ENCODE results near the gene THSD7A. TPM values are rescaled to one million over a fixed set of nuclear protein-coding genes. Genes with fewer than 3 reads are reported as not detected.

THSD7A gene
- total RNA-seq, 3 donors from 2014 or later (not counting 1 experiment from before 2014, with no cell fraction given): 0.29 to 8.6 TPM; not detected in 1

DNA sequence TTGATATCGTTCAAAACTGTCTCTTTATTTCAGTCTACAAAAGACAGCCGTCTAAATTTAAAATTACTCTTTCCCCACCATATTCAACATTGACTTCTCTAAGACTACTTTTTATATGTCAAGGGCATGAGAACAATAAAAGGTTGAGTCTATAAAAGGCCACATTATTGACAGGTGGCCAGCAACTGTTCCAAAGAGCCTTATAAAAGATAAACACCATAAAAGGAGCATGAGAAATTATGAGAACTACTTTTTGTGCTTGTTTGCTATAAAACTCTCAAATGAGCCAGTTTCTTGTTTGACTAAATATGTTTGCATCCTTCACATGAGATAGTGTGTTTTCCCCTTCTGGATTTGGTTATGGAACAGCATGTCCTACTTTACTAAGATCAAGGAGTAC is 189.2 kb downstream of the THSD7A start:
- ATAC-seq: no peak
- no CpG with 5 or more reads among the region's 2 CpGs for WGBS (ENCODE audit: insufficient coverage)
- no peak overlapping the region for H3K27ac Mint-ChIP-seq
- intact Hi-C loops (cut with micrococcal nuclease): no loop called here
- TF ChIP-seq, protein P1, sequence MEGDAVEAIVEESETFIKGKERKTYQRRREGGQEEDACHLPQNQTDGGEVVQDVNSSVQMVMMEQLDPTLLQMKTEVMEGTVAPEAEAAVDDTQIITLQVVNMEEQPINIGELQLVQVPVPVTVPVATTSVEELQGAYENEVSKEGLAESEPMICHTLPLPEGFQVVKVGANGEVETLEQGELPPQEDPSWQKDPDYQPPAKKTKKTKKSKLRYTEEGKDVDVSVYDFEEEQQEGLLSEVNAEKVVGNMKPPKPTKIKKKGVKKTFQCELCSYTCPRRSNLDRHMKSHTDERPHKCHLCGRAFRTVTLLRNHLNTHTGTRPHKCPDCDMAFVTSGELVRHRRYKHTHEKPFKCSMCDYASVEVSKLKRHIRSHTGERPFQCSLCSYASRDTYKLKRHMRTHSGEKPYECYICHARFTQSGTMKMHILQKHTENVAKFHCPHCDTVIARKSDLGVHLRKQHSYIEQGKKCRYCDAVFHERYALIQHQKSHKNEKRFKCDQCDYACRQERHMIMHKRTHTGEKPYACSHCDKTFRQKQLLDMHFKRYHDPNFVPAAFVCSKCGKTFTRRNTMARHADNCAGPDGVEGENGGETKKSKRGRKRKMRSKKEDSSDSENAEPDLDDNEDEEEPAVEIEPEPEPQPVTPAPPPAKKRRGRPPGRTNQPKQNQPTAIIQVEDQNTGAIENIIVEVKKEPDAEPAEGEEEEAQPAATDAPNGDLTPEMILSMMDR (IDR thresholded peaks at IDR 0.05): no peak
- no peak for DNase-seq
- no peaks in the 10 kb centered on the region for H3K4me1 Mint-ChIP-seq
- Histone ChIP-seq H3K27me3 (ENCODE audit: control insufficient read depth, insufficient read depth, low read length) (no peaks in the 10 kb centered on the region), H3K4me1 (ENCODE audit: control insufficient read depth, insufficient read depth, low read length) (no peaks in the 10 kb centered on the region), H3K36me3 (ENCODE audit: control insufficient read depth, insufficient read depth, low read length) (no peaks in the 10 kb centered on the region), H3K4me3 (ENCODE audit: low read length) (no peak overlapping the region), H3K27ac (ENCODE audit: low read length) (no peak overlapping the region), H3K9me3 (ENCODE audit: control insufficient read depth, insufficient read depth, low read length) (no peaks in the 10 kb centered on the region)
- no peaks in the 10 kb centered on the region for H3K27me3 Mint-ChIP-seq (ENCODE audit: low read depth in 2 of 2)
- peaks cover 0 to 7% of the 10 kb centered on the region in 2 donors for H3K9me3 Mint-ChIP-seq
- H3K36me3 Mint-ChIP-seq: no peaks in the 10 kb centered on the region
- no peak overlapping the region for H3K4me3 Mint-ChIP-seq

DNA sequence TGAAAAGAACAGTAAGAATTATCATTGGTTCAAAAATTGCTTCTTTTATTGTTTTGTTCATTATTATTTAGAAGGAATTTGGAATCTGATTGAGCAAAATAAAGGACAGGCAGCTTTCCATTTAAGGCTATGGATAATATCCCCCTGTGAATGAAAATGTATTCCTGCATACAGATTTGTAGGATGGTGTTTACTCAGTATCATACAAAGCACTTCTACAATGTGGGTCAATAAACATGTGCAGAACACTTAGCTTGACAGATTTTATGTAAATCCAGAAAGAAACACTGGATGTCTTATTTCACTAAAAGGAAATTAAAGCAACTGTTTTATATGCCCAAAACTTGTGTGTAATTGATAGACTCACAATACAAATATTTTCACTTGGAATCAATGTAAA is 189.7 kb downstream of the THSD7A start:
- H3K36me3 ChIP-seq (ENCODE audit: control insufficient read depth, insufficient read depth, low read length): no peaks in the 10 kb centered on the region

DNA sequence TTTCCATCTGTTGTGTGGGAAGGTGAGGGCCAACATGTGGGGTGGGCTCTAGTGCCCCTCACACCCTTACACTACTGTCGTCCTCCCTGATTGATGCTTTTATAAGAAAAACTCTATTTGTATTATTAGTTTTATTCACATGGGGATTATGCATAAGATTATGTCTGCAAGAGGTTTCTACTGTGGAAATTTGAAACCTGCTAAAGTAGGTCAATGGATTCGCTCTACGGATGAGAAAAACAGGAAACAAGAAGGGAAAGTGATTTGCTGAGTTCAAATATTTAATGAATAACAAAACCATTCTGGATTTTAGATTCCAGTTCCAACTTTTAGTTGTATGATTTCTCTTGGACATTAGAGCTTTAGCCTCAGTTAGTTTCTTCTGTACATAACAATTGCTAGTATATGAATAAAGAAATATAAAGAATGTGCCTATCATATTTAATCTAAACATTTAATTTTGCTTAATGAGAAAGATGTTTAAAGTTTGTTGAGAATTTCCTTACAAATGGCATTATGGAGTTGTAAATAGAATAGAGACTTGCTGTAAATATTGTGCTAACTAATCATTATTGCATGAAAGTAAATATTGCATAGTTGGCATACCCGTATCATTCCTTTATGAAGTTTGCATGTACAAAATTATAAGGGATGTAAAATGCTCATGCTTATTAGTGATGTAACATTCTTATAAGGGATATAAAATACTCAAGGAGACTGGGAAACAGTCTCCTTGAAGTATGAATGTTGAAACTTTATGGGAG is 193.8 kb downstream of the THSD7A start:
- no peaks in the 10 kb centered on the region for H3K4me1 ChIP-seq (ENCODE audit: control insufficient read depth, insufficient read depth, low read length)
- ATAC-seq (no peak), DNase-seq (no peak)
- WGBS (ENCODE audit: insufficient coverage): 67% methylated on average over 2 of the region's 4 CpGs
- H3K4me3 ChIP-seq (ENCODE audit: low read length): no peak overlapping the region
- intact Hi-C loops (cut with micrococcal nuclease): no loop called here
- peaks cover 13% of the 10 kb centered on the region for H3K36me3 Mint-ChIP-seq
- no peaks in the 10 kb centered on the region for H3K27me3 ChIP-seq (ENCODE audit: control insufficient read depth, insufficient read depth, low read length)
- H3K9me3 Mint-ChIP-seq: peaks cover 8 to 9% of the 10 kb centered on the region in 2 donors
- no peaks in the 10 kb centered on the region for H3K4me1 Mint-ChIP-seq
- H3K9me3 ChIP-seq (ENCODE audit: control insufficient read depth, insufficient read depth, low read length): no peaks in the 10 kb centered on the region
- no peaks in the 10 kb centered on the region for H3K27me3 Mint-ChIP-seq (ENCODE audit: low read depth in 2 of 2)
- H3K36me3 ChIP-seq (ENCODE audit: control insufficient read depth, insufficient read depth, low read length): no peaks in the 10 kb centered on the region
- no peak overlapping the region for H3K27ac ChIP-seq (ENCODE audit: low read length)
- H3K27ac Mint-ChIP-seq: no peak overlapping the region
- TF ChIP-seq, protein P1 (IDR thresholded peaks at IDR 0.05): no peak
- no peak overlapping the region for H3K4me3 Mint-ChIP-seq

More for the DNA sequence above, 189.7 kb downstream of the THSD7A start:
- ATAC-seq: no peak
- H3K4me1 ChIP-seq (ENCODE audit: control insufficient read depth, insufficient read depth, low read length): no peaks in the 10 kb centered on the region
- no peak overlapping the region for H3K27ac ChIP-seq (ENCODE audit: low read length)
- no peaks in the 10 kb centered on the region for H3K27me3 ChIP-seq (ENCODE audit: control insufficient read depth, insufficient read depth, low read length)
- TF ChIP-seq, protein P1 (IDR thresholded peaks at IDR 0.05): no peak
- H3K36me3 Mint-ChIP-seq: peaks cover 4% of the 10 kb centered on the region
- H3K4me3 ChIP-seq (ENCODE audit: low read length): no peak overlapping the region
- intact Hi-C loops (cut with micrococcal nuclease): no loop called here
- no peaks in the 10 kb centered on the region for H3K9me3 ChIP-seq (ENCODE audit: control insufficient read depth, insufficient read depth, low read length)
- H3K4me1 Mint-ChIP-seq: no peaks in the 10 kb centered on the region
- no peaks in the 10 kb centered on the region for H3K27me3 Mint-ChIP-seq (ENCODE audit: low read depth in 2 of 2)
- no peak overlapping the region for H3K4me3 Mint-ChIP-seq
- H3K27ac Mint-ChIP-seq: no peak overlapping the region
- DNase-seq: no peak
- H3K9me3 Mint-ChIP-seq: peaks cover 1 to 8% of the 10 kb centered on the region in 2 donors

DNA sequence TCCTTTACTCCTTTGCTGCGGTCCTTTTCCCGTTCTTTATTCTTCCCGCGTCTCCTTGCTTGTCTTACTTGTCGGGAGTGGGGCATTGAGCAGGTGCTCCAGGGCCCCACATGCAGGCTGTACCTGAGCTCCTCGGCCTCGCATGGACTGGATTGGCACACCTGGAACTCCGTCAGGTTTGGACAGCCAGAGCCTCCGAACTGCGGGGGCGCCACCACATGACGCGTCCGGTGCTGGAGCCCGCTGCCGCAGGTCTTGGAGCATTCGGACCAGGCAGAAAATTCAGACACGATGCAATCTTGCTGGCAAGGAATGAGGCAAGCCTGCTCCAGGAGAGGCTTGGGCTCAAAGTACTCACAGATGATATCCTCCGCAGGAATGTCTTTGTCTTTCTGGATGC is 195.7 kb downstream of the THSD7A start:
- no peak overlapping the region for H3K27ac ChIP-seq (ENCODE audit: low read length)
- DNase-seq (no peak), ATAC-seq (no peak)
- no peaks in the 10 kb centered on the region for H3K27me3 ChIP-seq (ENCODE audit: control insufficient read depth, insufficient read depth, low read length)
- H3K4me1 ChIP-seq (ENCODE audit: control insufficient read depth, insufficient read depth, low read length): no peaks in the 10 kb centered on the region
- H3K27ac Mint-ChIP-seq: no peak overlapping the region
- TF ChIP-seq, protein P1 (IDR thresholded peaks at IDR 0.05): no peak
- no peaks in the 10 kb centered on the region for H3K9me3 ChIP-seq (ENCODE audit: control insufficient read depth, insufficient read depth, low read length)
- peaks cover 12 to 13% of the 10 kb centered on the region in 2 donors for H3K9me3 Mint-ChIP-seq
- intact Hi-C loops (cut with micrococcal nuclease): no loop called here
- no peaks in the 10 kb centered on the region for H3K4me1 Mint-ChIP-seq
- no peaks in the 10 kb centered on the region for H3K27me3 Mint-ChIP-seq (ENCODE audit: low read depth in 2 of 2)
- H3K4me3 Mint-ChIP-seq: no peak overlapping the region
- H3K36me3 ChIP-seq (ENCODE audit: control insufficient read depth, insufficient read depth, low read length): no peaks in the 10 kb centered on the region
- peaks cover 20% of the 10 kb centered on the region for H3K36me3 Mint-ChIP-seq
- no peak overlapping the region for H3K4me3 ChIP-seq (ENCODE audit: low read length)
- 95% methylated on average over 19 of the region's 19 CpGs for WGBS (ENCODE audit: insufficient coverage)

Data from natural killer cell (primary cell).